Amniotic stem cell (primary cell): ENCODE results near the gene MAD2L2.
A peak's percentile ranks its signal among the peaks of the same experiment; 100 is the strongest.

Experiments
- DNase-seq: peaks from one replicate; lab custom pipeline; 2025; lab: John Stamatoyannopoulos, UW

The MAD2L2 gene

DNA sequence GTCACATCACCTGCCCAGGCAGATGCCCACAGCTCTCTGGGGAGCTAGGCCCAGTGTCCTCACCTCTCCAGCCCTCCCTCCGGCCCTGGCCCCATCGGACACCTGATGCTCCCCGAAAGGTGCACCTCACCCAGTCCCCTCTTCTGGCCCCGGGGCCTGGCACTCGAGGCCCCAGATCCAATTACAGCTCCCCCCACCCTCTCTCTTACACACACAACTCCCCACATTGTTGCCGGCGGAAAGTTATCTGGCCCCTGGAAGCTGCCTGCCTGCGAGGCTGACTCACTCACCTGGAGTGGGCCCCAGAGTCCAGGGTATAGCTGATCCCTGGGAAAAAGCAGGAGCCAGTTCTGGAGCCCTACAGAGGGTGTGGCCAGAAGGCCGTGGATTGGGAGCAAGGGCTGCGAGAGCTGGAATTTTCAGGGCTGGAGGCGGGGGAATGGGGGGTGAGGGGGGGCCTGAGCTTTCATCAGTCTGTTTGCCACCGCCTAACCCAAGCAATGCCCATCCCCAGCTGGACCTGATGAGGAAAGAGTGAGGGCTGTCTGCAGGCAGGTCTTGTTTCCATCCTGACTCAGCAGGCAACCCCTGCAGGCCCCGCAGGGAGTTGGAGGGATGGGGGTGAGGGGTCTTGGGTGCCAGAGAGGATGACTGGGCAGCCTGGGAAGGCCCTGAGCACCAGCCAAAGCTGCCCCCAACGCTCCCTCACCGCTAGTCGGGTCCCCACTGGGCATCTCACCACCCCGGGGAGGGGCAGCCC lies 27.7 kb downstream of the MAD2L2 start:
- DNase-seq, result no peak

DNA sequence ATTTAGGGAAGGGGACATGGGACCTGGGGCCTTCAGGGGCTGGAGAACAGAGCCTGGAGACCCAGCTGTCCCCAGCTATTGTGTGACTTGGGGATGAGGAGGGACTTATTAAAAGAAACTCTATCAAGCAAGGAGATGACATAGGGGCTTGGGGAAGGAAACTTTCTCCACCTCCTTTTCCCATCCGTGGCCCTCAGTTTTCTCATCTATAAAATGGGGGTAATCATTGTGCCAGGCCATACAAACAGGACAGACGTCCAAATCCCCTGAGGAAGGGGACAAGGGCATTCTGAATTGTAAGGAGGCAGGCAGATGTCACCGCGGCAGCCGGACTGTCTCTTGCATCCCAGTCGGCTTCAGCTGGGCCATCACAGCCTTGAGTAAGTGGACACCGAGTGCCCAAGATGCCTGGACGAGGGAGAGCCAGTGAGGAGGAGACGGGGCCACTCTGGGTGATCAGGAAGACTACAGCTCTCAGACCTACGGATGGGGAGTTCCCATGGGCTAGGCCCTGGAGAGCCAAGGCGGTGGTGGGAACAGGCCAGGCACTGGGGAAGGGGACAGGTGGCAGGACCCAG lies 28.7 kb downstream of the MAD2L2 start:
- no peak for DNase-seq

DNA sequence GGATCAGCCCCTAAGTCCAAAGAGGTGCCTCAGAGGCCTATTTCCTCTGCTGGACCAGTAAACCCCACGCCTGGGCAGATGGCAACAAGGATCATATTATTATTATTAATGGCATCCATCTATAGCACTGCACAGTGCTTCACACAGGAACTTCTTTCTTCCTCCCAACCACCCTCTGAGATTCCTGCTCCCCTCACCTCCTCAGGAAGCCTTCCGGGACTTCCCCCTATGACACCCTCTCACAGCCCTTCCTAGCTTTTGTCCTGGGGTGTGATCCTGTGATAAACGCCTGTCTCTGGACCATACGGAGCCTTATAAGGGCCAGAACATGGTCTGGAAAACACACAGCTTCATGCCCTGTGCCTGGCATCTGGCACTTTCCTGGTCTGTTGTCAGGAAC lies 29.9 kb downstream of the MAD2L2 start:
- DNase-seq, result no peak

DNA sequence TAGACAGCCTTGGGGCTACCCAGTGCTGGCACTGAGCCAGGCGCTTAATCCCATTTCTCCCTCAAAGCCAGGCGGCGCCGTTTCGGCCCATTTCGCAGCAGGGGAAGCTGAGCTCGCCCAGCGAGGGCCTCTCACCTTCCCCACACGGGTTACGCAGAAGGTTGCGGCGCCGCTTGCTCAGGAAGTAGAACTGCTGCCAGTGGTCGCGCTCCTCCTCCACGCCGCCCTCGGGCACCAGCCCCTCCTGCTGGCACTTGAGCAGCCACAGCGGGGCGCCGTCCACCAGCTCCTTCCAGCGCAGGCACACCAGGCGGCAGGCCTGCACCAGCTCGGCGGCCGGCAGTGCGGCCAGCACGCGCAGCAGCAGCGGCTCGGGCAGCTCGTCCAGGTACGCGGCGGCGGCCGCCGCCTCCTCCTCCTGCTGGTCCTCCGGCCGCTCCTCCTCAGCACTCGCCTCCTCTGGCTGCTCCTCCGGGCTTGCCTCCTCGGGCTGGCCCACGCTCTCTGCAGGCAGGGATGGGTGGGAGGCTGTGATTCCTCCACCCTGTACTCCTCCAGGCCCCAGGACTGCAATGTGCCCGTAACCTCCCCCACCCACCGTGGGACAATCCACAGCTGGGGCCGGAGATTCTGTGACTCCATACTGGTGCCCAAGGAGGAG lies 30.5 kb downstream of the MAD2L2 start:
- DNase-seq, result peak; percentile 20

DNA sequence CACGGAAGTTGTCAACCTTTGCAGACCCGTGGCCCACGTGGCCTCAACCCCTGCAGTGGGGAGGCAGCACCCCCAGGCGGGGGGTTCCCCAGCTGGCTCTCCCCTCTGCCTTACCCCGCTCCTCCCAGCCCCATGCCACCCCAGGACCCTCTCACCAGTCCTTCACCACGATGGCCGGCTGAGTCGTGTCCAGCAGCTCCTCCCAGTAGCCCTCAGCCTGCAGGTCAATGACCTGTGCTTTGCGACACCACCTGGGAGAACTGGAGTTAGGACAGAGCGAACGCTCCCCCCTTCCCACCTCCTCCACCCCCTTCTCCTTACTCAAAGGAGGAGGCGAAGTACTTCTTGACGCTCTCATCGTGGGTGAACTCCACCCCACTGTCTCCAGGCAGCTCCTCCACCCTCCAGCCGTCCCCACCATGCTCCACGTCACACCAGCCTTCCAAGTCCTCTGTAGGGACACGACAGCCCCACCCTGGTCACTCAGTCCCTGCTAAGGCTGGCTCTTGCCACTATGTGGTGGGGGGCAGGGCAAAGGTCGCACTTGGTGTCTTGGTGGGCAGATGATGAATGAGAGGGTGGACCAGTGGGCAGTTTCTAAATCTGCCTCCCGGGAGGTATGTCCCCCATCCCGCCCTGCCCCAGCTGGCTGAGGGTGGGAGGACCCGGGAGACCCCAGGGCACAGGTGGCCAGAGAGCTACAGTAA lies 31.2 kb downstream of the MAD2L2 start:
- no peak for DNase-seq

DNA sequence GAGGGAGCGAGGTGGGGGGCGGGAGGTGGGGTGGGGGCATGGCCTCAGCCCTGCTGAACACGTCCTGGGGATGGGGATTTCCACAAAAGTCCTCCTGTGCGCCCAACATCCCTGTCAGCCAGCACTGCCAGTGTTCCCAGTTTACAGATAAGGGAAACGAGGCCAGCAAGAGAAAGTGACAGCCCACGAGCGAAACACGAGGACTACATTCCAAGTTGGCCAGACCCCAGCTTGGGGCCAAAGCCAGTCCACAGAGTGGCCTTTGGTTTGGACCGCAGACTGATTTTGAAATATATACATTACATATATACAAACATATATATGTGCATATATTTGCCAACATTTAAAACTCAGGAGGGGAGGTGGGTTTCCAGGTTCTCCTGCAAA lies 31.7 kb downstream of the MAD2L2 start:
- DNase-seq, result no peak

DNA sequence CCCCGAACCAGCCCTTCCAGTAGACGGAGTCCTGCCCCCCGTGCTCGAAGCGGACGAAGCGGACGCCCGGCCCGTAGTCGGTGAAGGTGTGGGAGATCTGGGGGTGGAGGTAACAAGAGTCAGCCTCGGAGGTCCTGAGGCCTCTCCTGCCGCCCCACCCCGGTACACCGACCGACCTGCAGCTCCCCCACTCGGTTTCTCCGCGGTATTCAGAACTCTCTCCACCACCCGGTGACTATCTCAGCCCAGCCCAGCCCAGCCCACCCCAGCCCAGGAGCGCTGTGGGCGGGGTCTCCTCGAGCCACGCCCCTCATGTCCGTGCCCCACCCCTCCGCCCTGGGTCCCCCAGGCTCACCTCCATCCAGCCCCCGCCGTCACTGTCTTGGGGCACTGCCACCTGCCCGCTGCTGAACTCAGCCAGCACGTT lies 32.2 kb downstream of the MAD2L2 start:
- no peak for DNase-seq

DNA sequence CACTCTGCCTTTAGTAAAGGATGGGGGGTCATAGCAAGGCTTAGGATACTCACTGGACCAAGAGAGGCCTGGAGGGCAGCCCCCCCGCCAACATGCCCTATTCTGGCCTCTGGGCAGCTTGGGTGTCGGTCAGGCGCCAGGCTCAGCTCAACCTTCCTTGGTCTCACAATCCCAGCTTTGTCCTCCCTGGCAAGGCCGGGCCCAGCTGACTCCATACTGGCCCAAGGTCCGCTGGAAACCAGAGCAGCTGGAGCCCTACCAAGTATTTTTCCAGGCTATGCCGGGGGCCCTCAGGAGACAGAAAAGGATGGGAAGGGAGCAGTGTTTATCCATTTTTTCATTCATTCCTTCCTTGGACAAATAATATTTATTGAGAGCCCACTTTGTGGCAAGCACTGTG lies 32.9 kb downstream of the MAD2L2 start:
- no peak for DNase-seq

DNA sequence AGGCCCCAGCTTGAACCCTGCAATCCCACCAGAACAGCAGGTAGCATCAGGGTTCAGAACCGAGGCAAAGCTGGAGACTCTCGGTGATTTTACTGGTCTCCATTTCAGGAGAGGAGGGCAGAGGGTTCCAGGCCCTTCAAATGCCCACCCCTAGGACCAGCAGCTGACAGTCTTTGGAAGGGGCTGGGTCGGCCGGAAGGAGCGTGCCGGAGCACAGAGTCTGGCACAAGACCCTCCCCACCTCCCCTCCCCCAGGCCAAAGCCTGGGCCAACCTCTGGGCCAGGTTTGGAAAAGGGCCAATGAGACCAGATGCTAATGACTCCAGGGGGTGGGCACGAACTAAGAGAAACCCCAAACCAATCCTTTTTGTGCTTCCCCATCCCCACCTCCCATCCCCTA lies 33.6 kb downstream of the MAD2L2 start:
- no peak for DNase-seq

DNA sequence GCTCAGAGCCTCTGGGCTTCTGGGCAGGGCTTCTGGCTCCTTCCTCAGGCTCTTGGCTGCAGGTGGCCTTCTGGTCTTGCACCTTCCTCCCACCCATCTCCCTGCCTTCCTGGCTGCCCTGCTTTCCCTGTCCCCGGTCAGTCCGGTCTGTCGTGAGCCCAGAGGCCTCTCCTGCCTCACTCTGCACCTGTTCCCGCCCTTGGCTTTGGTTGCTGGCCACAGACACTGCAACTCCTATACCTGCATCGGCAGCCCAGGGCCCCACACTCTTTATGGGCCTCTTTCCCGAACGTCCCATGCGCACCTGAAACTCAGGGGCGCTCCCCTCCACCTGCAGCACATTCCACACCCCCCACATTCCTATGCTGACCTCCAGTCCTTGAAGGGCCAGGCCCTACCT lies 34.6 kb downstream of the MAD2L2 start:
- no peak for DNase-seq

DNA sequence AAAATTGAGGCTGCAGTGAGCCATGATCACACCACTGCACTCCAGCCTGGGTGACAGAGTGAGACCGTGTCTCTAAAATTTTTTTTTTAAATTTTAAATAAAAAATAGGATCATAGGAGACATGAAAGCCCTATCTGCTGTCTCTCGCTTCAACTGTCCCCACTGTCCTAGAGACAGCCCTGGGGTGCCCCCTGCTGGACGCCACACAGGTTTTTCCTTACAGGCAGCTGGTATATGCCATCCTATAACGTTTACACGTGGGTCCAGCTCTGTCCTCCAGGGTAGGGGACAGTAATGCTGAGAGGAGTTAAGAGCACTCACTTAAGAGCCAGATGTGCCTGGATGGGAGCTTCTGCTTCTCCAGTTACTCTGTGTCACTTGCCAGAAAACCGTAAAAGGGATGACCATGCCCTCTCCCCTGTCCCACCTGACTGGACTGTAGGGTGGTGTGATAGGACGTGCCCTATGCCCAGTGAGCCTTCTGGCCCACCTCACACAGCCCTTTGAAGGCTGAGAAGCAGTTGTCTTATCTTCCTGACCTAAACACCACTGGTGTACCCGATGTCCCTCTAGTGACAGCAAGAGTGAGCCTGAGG lies 35.2 kb downstream of the MAD2L2 start:
- peak; percentile 24 for DNase-seq

DNA sequence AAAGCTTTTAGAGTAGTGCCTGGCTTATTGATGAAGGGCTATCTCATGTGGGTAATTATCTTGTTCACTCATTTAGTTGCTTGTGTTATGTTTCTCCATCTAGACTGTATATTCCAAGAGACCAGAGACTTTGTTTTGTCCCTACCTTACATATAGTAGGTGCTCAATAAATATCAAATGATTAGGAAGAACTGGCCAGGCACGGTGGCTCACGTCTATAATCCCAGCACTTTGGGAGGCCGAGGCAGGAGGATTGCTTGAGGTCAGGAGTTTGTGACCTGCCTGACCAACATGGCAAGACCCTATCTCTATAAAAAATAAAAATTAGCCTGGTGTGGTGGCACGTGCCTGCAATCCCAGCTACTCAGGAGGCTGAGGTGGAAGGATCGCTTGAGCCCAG lies 35.7 kb downstream of the MAD2L2 start:
- DNase-seq, result no peak

DNA sequence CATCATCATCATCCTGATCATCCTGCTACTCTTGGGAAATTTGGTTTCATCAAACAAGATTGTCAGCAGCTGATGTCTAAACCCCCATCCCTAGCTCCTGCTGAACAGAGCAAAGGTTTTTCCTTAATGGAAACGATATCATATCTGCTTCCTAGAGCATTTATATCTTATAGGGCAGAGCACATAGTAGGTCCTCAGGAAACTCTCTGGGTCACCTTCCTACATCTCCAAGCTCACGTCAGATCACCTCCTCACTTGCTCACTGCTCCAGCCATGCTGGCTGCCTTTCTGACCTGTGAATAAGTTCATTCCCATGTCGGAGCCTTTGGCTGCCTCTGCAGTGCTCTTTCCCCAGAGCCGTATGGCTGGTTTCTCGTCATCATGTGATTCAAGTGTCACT lies 37.2 kb downstream of the MAD2L2 start:
- no peak for DNase-seq

DNA sequence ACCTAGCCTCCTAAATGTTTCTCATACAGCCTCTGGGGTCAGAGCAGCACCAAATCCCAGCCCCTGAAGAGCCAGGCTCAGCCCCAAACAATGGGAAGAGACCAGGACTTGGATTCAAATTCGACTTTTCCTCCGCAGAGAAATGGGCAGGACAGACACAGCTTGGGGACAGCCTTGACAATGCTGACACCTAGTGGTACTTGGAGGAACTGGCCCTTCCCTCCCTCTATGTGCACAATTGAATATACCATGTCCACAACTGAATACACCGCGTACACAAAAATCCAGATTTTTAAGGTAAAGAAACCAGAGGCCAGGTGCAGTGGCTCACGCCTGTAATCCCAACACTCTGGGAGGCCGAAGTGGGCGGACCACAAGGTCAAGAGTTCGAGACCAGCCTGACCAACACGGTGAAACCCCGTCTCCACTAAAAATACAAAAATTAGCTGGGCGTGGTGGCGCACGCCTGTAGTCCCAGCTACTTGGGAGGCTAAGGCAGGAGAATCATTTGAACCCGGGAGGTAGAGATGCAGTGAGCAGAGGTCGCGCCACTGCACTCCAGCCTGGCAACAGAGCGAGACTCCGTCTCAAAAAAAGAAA lies 38.4 kb downstream of the MAD2L2 start:
- DNase-seq, result peak; percentile 14

DNA sequence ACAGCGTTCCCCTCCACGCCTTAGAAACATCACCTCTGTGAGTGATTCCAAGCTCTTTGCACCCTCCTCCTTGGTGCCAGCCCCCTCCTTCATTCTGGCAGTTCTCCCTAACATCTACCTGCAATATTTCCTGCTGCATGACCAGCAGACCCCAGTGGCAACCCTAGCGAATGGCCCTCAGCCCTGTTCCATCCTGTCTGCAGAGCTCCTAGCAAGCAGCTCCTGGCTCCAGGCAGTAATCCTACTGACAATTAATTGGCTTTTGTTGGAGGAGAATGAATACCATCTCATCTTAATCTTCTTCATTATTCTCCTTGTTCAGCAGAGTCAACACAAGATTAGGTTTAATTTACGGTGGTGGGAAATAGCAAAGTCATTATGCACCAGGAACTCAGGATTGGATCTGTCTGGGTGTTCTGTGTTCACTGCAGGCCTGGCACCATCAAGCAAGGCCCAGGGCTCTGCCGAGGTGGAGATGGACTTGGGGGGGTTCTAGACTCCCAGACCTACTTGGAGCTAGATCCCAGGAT lies 39.1 kb downstream of the MAD2L2 start:
- no peak for DNase-seq

DNA sequence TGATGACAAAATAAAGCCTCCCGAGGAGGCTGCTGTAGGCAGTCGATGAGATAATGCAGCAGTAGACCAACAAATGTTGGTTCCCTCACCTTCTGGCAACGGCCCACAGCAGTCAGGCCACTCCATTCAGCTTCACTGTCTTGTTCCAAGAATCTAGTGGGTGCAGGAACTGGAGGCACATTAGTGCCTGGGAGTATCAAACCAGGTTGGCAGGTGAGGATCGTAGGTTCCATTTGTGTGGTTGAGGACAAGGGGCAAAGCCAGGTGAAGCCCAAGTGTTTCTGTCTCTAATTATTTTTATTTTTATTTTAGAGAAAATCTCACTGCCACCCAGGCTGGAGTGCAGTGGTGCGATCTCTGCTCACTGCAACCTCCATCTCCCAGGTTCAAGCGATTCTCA lies 40.0 kb downstream of the MAD2L2 start:
- no peak for DNase-seq

DNA sequence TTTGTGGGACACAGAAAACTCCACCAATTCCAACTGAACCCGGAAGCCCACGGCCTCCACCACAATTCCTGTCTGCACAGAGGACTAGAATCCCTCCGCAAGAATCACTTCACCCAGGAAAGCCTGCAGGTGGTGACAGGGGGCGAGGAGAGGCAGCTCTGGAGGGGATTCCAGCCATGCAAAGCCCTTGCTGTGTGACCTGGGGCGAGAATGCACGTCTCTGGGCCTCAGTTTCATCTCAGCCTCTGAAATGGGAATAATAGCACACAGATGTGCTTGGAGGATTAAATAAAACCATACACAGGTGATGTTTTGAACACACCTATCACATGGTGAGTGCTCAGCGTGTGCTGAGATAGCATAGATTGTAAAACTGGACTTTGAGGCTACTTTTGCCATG lies 40.8 kb downstream of the MAD2L2 start:
- DNase-seq, result no peak

DNA sequence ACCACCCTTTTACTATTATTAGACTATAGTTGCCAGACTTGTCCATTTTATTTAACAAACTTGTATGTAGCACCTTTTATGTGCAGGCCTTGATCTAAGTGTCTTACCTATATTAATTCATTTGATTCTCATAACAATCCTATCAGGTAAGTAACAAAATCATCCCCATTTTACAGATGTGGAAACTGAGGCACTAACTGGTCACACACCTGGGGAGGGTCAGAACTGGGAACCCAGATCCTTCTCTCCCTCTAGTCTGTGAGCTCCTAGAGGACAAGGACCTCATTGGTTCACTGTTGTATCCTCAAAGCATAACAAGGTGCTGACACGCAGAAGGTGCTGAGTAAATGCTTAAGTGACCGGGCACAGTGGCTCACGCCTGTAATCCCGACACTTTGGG lies 41.6 kb downstream of the MAD2L2 start:
- DNase-seq, result no peak

DNA sequence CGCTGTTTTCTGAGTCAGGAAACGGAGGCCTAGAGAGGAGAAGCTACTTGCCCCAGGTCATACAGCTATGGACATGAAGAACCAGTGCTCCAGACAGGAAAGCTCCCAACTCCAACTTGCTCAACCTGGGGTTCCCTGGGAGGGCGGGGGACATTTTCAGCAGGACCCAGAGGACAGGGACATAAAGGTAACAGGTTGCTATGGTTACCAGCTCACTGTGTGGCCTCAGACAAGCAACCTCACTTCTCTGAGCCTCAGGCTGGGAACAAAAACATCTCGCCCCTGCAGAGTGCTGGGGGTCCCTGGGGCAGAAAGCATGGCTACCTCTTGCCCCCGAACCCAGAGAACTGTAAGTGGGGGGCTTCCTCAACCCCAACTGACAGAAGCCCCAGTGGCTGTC lies 42.8 kb downstream of the MAD2L2 start:
- no peak for DNase-seq

DNA sequence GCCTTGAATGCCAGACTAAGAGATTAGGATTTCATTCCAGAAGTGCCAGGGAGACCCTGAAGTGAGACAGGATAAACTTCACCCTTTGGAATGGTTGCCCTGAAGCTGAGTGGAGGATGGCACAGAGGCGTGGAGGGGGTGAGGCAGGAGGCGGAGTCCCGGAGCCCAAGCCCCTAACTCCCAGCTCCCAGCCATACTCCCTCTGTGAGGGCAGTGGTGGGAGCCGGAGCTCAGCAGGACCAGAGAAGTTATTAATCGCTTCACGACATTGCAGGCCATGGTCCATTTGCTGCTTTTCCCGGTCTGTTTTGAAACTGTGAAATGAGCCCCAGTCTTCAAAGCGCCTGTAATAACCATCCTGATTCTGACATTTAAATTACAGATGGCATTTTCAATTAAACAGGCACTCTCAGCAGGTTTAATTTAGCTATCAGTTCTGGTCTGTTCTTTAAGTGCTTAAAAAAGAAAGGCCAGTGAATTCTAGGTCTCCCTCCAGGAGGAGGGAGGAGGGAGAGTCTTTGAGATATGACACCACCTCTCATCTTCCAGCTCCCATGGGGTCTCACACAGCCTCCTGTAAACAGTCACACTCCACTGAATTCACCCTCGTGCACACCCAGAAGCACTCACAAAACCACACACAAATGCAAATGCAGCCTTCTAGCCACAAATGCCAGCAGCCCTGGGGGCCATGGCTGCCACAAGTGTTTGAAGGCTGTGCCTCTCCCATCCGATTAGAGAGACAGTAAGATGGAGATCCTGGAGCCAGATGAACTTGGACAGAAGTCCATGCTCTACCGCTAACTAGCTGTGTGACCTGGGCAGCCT lies 46.4 kb downstream of the MAD2L2 start:
- DNase-seq, result no peak
